Mucosa of descending colon (tissue), 3 donors: Measurements from ENCODE around the gene TMEM150A. TPM values are rescaled to one million over a fixed set of nuclear protein-coding genes. Genes with fewer than 3 reads are reported as not detected.

Source experiments
- ATAC-seq: fragments of 200-7000 bp; cut with Tn5 transposase; one replicate; pipeline ENCODE4 v1.9.1; 2020; ENCODE audit warnings: mild to moderate bottlenecking, moderate library complexity
- DNase-seq, 3 donors: peaks; one replicate each; pipeline ENCODE4 v3.0.0-alpha.2; 2020
- H3K36me3 ChIP-seq: fragments of 200-600 bp; one replicate; pipeline ENCODE4 v1.8.0; 2021; ENCODE audit warnings: low read depth, mild to moderate bottlenecking
- H3K4me1 ChIP-seq: fragments of 200-600 bp; one replicate; pipeline ENCODE4 v1.8.0; 2021; ENCODE audit warnings: low read depth, mild to moderate bottlenecking
- H3K4me3 ChIP-seq: fragments of 200-600 bp; one replicate; pipeline ENCODE4 v1.8.0; 2021; ENCODE audit warnings: mild to moderate bottlenecking
- H3K9me3 ChIP-seq: fragments of 200-600 bp; one replicate; pipeline ENCODE4 v1.8.0; 2021; ENCODE audit warnings: mild to moderate bottlenecking
- intact Hi-C, 2 donors: fragments of 100-400 bp; cut with DNase I in 1 of 2; cut with micrococcal nuclease in 1 of 2; formaldehyde crosslinking; loops; one replicate each; pipeline versions ENCODE4 v1.11.0 to v1.11.1; 2022; cut with DNase I, micrococcal nuclease
- total RNA-seq, 3 donors: library from RNA; stranded (reverse); fragmentation: NEBNext Ultra II Directional in 2 of 3; extraction: Animal tissue kit (Norgen Biotek cat#: 25700) in 2 of 3; gene quantifications; one replicate each; pipeline versions ENCODE4 v1.2.1 to v1.2.4, GENCODE V29; 2021 to 2023
- TF ChIP-seq, protein P1 (sequence below): fragments of 200-600 bp; IDR thresholded peaks from one replicate; pipeline ENCODE4 v1.8.0; 2022; ENCODE audit warnings: antibody characterized with exemption, mild to moderate bottlenecking
- donor health status: DM: no; HTN: no; CAD: no; lungs with moderate emphysema.
- donor health status: DM: no; HTN: no; CAD: no.
- donor health status: DM: no; HTN: yes; CAD: no.

TMEM150A gene
- total RNA-seq, 3 donors from 2014 or later = 9.4 to 20.9 (median 10.0) TPM

DNA sequence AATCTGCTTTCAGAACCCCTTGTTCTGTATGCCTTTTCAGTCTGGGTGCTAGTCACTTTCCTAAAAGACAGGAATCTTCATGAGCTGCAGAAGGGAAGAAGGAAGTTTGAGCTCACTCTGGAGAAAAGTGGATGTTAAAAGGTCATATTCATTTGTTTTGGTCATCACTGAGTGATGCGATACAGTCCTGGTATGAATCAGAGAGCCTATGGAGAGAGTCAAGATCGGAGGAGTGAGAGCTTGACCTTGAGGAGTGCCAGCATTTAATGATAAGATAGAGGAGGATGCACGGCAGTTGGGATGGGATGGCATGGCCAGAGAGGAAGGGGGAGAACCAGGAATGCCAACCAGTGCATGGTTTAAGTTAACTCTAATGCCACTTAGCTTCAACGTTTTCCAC, 33.1 kb upstream of the TMEM150A start:
- Histone ChIP-seq H3K9me3 (no peaks in the 10 kb centered on the region), H3K4me1 (no peaks in the 10 kb centered on the region), H3K4me3 (no peak overlapping the region), H3K36me3 (peaks cover 6% of the 10 kb centered on the region)
- ATAC-seq (no peak), DNase-seq (no peak)
- TF ChIP-seq, protein P1, sequence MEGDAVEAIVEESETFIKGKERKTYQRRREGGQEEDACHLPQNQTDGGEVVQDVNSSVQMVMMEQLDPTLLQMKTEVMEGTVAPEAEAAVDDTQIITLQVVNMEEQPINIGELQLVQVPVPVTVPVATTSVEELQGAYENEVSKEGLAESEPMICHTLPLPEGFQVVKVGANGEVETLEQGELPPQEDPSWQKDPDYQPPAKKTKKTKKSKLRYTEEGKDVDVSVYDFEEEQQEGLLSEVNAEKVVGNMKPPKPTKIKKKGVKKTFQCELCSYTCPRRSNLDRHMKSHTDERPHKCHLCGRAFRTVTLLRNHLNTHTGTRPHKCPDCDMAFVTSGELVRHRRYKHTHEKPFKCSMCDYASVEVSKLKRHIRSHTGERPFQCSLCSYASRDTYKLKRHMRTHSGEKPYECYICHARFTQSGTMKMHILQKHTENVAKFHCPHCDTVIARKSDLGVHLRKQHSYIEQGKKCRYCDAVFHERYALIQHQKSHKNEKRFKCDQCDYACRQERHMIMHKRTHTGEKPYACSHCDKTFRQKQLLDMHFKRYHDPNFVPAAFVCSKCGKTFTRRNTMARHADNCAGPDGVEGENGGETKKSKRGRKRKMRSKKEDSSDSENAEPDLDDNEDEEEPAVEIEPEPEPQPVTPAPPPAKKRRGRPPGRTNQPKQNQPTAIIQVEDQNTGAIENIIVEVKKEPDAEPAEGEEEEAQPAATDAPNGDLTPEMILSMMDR = no peak
- intact Hi-C loops = no loop called here

DNA sequence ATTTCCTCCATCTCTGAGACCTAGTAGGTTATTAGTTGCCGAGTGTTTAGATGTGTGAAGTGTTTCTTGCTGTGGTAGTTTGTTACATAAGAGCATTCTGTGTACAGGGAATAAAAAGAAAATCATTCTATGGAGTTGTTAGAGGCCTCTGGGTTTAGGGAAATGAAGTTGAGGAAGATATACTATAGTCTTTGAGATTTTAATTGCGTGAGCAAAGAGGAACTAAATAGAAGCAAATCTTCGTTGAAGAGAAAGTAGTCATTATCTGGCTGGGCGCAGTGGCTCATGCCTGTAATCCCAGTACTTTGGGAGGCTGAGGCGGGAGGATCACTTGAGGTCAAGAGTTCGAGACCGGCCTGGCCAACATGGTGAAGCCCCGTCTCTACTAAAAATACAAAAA, 32.5 kb upstream of the TMEM150A start:
- Histone ChIP-seq H3K4me3 (no peak overlapping the region), H3K36me3 (peaks cover 6% of the 10 kb centered on the region), H3K4me1 (no peaks in the 10 kb centered on the region), H3K9me3 (no peaks in the 10 kb centered on the region)
- no peak for ATAC-seq
- TF ChIP-seq, protein P1 = no peak
- intact Hi-C loops = no loop called here
- no peak for DNase-seq

DNA sequence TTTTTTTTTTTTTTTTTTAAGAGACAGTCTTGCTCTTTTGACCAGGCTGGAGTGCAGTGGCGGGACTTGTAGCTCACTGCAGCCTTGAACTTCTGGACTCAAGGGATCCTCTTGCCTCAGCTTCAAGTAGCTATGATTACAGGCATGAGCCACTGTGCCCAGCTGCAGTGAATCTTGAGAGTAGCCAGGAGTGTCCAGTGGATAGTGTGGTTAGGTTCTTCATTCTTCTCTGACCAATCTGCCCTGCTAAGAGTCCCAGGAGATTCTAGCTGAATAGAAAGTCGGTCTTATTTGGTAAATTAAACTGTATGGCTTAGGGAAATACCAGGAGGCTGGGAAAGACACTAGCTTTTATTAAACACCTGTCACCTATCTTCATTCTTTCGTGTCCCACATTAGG, 28.8 kb upstream of the TMEM150A start:
- intact Hi-C loops = no loop called here
- ATAC-seq (no peak), DNase-seq (no peak)
- Histone ChIP-seq H3K36me3 (peaks cover 6% of the 10 kb centered on the region), H3K4me1 (no peaks in the 10 kb centered on the region), H3K4me3 (no peak overlapping the region), H3K9me3 (no peaks in the 10 kb centered on the region)
- TF ChIP-seq, protein P1 = no peak

DNA sequence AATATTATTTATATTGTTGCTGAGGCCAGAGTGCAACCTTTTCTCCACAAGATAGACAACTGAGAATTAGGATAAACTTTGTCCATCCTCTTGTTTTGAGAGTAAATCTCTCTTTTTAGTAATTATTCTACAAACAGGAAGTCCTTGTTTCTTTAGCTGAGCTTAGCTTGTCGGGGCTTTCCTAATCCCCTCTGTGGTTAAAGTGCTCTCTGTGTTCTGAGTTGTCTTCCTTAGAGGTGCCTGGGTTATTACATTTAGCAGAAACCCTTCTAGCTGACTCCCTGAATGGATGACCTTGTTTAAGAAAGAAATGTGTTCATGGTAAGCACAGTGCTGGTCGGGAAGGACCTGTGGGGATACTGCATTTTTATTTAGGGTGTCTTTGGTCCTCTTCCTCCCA, 26.2 kb upstream of the TMEM150A start:
- intact Hi-C loops = no loop called here
- Histone ChIP-seq H3K4me1 (no peaks in the 10 kb centered on the region), H3K36me3 (peaks cover 16% of the 10 kb centered on the region), H3K4me3 (no peak overlapping the region), H3K9me3 (no peaks in the 10 kb centered on the region)
- TF ChIP-seq, protein P1 = no peak
- ATAC-seq (no peak), DNase-seq (no peak)

DNA sequence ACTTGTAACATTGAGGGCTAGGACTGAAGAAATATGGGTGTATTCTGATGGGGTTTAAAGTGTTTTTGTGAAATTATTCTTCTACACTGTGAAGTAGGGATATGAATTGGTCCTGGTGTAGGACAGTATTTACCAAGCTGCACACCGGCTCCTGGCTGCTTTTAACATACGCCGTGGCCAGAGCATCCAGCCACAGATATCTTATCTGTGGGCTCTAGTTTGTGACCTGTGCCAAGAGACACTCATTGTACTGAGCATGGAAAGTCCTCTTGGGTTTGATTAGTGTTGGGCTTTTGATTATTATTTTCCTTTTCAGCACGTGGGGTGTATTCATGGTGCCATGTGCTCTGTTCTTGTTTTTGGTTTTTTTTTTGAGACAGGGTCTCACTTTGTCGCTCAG, 21.5 kb upstream of the TMEM150A start:
- Histone ChIP-seq H3K36me3 (peaks cover 16% of the 10 kb centered on the region), H3K9me3 (no peaks in the 10 kb centered on the region), H3K4me3 (no peak overlapping the region), H3K4me1 (peaks cover 4% of the 10 kb centered on the region)
- TF ChIP-seq, protein P1 = no peak
- DNase-seq (no peak), ATAC-seq (no peak)
- intact Hi-C loops = no loop called here

DNA sequence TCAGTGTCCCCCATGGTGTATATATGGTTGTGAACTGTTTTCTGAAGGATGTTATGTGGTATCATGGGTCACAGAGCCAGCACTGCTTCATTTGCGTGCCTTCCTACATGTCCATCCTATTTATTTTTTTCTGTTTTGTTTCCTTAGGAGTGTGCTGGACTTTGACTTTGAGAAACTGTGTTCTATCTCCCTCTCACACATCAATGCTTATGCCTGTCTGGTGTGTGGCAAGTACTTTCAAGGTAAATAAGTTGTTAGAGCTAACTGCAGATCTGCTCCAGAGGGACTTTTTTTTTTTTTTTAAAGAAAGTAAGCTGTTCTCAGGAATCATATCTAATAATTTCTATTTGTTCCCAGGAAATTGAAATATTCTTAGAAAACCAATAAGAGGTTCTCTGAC, 18.8 kb upstream of the TMEM150A start:
- ATAC-seq = peak; percentile 45
- no peak overlapping the region for H3K4me3 ChIP-seq
- DNase-seq = no peak
- intact Hi-C loops = no loop called here
- TF ChIP-seq, protein P1 = no peak
- H3K4me1 ChIP-seq = peaks cover 25% of the 10 kb centered on the region
- H3K9me3 ChIP-seq = no peaks in the 10 kb centered on the region
- H3K36me3 ChIP-seq = peaks cover 11% of the 10 kb centered on the region
